WTC11 (cell line): ENCODE data around the gene GAPT.

Experiments used
- JUN ChIP-seq: sonication (generic); formaldehyde crosslinking; IDR thresholded peaks from 2 replicates; pipeline ENCODE4 v1.8.0; 2023; ENCODE audit warnings: mild to moderate bottlenecking, missing genetic modification reagents
- NFYB ChIP-seq: sonication (generic); formaldehyde crosslinking; conservative IDR thresholded peaks from 2 replicates; pipeline ENCODE4 v1.8.0; 2022; ENCODE audit warnings: low read depth, missing genetic modification reagents
- NR2C2 ChIP-seq: sonication (generic); formaldehyde crosslinking; IDR thresholded peaks from 2 replicates; pipeline ENCODE4 v1.8.0; 2022; ENCODE audit warnings: mild to moderate bottlenecking, missing genetic modification reagents
- RELA ChIP-seq: sonication (generic); formaldehyde crosslinking; IDR thresholded peaks from 2 replicates; pipeline ENCODE4 v1.8.1; 2022; ENCODE audit warnings: missing genetic modification reagents, mild to moderate bottlenecking, borderline replicate concordance
- SOX15 ChIP-seq: fragments of 250-450 bp; sonication (Bioruptor Pico); IDR thresholded peaks from 2 replicates; pipeline ENCODE4 v1.9.0; 2021; ENCODE audit warnings: mild to moderate bottlenecking
- TCF7 ChIP-seq: sonication (generic); formaldehyde crosslinking; IDR thresholded peaks from 2 replicates; pipeline ENCODE4 v1.8.0; 2022; ENCODE audit warnings: mild to moderate bottlenecking, low read depth, missing genetic modification reagents, moderate library complexity
- ZBTB21 ChIP-seq: sonication (generic); formaldehyde crosslinking; IDR thresholded peaks from 2 replicates; pipeline ENCODE4 v1.8.1; 2023; ENCODE audit warnings: mild to moderate bottlenecking, missing genetic modification reagents, borderline replicate concordance
- ZNF121 ChIP-seq: sonication (generic); formaldehyde crosslinking; IDR thresholded peaks from 2 replicates; pipeline ENCODE4 v1.8.0; 2023; ENCODE audit warnings: missing genetic modification reagents
- TF ChIP-seq, protein P1 (sequence below): fragments of 200-600 bp; IDR thresholded peaks from 2 replicates; pipeline ENCODE4 v1.8.0; 2022; ENCODE audit warnings: antibody characterized with exemption
- TF ChIP-seq, protein P2 (sequence below): sonication (generic); formaldehyde crosslinking; conservative IDR thresholded peaks from 2 replicates; pipeline ENCODE4 v1.8.1; 2022; ENCODE audit warnings: mild to moderate bottlenecking, missing genetic modification reagents
- TF ChIP-seq, protein P3 (sequence below): sonication (generic); formaldehyde crosslinking; IDR thresholded peaks from 2 replicates; pipeline ENCODE4 v1.8.1; 2023; ENCODE audit warnings: mild to moderate bottlenecking, missing genetic modification reagents, moderate library complexity
- TF ChIP-seq, protein P4 (sequence below): sonication (generic); formaldehyde crosslinking; IDR thresholded peaks from 2 replicates; pipeline ENCODE4 v1.8.0; 2022; ENCODE audit warnings: mild to moderate bottlenecking, missing genetic modification reagents
- TF ChIP-seq, protein P5 (sequence below): sonication (generic); formaldehyde crosslinking; IDR thresholded peaks from 2 replicates; pipeline ENCODE4 v1.8.1; 2022; ENCODE audit warnings: missing genetic modification reagents, borderline replicate concordance

DNA sequence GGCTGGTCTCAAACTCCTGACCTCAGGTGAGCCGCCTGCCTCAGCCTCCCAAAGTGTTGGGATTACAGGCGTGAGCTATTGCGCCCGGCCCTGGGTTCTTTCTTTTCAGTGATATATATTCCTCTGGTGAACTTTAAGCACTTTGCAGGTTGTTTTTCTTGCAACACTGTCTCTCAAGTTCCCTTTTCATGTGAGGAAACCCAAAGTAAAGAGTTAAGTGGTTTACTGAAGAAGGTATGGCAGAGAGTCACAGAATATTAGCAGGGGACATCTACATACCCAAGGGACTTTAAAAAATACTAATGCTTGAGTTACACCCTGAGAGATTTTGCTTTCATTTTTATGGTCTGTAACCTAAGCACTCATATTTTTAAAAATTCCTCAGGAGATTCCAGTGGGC lies 6.7 kb upstream of the GAPT start:
- TF ChIP-seq, protein P1, sequence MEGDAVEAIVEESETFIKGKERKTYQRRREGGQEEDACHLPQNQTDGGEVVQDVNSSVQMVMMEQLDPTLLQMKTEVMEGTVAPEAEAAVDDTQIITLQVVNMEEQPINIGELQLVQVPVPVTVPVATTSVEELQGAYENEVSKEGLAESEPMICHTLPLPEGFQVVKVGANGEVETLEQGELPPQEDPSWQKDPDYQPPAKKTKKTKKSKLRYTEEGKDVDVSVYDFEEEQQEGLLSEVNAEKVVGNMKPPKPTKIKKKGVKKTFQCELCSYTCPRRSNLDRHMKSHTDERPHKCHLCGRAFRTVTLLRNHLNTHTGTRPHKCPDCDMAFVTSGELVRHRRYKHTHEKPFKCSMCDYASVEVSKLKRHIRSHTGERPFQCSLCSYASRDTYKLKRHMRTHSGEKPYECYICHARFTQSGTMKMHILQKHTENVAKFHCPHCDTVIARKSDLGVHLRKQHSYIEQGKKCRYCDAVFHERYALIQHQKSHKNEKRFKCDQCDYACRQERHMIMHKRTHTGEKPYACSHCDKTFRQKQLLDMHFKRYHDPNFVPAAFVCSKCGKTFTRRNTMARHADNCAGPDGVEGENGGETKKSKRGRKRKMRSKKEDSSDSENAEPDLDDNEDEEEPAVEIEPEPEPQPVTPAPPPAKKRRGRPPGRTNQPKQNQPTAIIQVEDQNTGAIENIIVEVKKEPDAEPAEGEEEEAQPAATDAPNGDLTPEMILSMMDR: no peak
- no peak for TF ChIP-seq SOX15 (CRISPR knock-in tag)
- TF ChIP-seq, protein P2, sequence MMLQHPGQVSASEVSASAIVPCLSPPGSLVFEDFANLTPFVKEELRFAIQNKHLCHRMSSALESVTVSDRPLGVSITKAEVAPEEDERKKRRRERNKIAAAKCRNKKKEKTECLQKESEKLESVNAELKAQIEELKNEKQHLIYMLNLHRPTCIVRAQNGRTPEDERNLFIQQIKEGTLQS (CRISPR knock-in tag): no peak
- TF ChIP-seq RELA (CRISPR knock-in tag): no peak
- no peak for TF ChIP-seq JUN (CRISPR knock-in tag)
- TF ChIP-seq, protein P3, sequence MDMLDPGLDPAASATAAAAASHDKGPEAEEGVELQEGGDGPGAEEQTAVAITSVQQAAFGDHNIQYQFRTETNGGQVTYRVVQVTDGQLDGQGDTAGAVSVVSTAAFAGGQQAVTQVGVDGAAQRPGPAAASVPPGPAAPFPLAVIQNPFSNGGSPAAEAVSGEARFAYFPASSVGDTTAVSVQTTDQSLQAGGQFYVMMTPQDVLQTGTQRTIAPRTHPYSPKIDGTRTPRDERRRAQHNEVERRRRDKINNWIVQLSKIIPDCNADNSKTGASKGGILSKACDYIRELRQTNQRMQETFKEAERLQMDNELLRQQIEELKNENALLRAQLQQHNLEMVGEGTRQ (CRISPR knock-in tag): no peak
- no peak for TF ChIP-seq ZNF121 (CRISPR knock-in tag)
- TF ChIP-seq, protein P4, sequence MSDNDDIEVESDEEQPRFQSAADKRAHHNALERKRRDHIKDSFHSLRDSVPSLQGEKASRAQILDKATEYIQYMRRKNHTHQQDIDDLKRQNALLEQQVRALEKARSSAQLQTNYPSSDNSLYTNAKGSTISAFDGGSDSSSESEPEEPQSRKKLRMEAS (CRISPR knock-in tag): no peak
- TF ChIP-seq NFYB (CRISPR knock-in tag): no peak
- TF ChIP-seq TCF7 (CRISPR knock-in tag): no peak
- no peak for TF ChIP-seq NR2C2 (CRISPR knock-in tag)
- no peak for TF ChIP-seq ZBTB21 (CRISPR knock-in tag)
- TF ChIP-seq, protein P5, sequence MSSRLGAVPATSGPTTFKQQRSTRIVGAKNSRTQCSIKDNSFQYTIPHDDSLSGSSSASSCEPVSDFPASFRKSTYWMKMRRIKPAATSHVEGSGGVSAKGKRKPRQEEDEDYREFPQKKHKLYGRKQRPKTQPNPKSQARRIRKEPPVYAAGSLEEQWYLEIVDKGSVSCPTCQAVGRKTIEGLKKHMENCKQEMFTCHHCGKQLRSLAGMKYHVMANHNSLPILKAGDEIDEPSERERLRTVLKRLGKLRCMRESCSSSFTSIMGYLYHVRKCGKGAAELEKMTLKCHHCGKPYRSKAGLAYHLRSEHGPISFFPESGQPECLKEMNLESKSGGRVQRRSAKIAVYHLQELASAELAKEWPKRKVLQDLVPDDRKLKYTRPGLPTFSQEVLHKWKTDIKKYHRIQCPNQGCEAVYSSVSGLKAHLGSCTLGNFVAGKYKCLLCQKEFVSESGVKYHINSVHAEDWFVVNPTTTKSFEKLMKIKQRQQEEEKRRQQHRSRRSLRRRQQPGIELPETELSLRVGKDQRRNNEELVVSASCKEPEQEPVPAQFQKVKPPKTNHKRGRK: no peak
